GM19438 (cell line): Measurements from ENCODE around the gene TECPR2.

ENCODE experiments used
- ATAC-seq: cut with Tn5 transposase; IDR thresholded peaks from one replicate; pipeline ENCODE4 v1.9.1; 2021; ENCODE audit warnings: low read depth; ENCODE audit not compliant: unreplicated experiment

The TECPR2 gene

GRCh38 chr14:102505775-102506625 lies 143.3 kb downstream of the TECPR2 start:
- no peak for ATAC-seq

GRCh38 chr14:102506626-102506925 lies 143.8 kb downstream of the TECPR2 start:
- no peak for ATAC-seq

- ATAC-seq, result no peak
These were observed 144.5 kb downstream of the TECPR2 start for GRCh38 chr14:102507081-102507856.

- no peak for ATAC-seq
These were observed 145.1 kb downstream of the TECPR2 start for GRCh38 chr14:102507857-102508312.

GRCh38 chr14:102508410-102508773 lies 145.7 kb downstream of the TECPR2 start:
- ATAC-seq, result no peak

- ATAC-seq, result no peak
These were observed 146.3 kb downstream of the TECPR2 start for GRCh38 chr14:102508774-102509745.

GRCh38 chr14:102509746-102510615 lies 147.2 kb downstream of the TECPR2 start, which contains the start of gene ANKRD9:
Gene ANKRD9, minus strand, starts transcription at chr14:102509776. Its CDS starts 1,887 bp downstream, at chr14:102507889.
- peak; percentile 75 for ATAC-seq

GRCh38 chr14:102510616-102511520 lies 148.1 kb downstream of the TECPR2 start:
- ATAC-seq, result no peak

GRCh38 chr14:102511538-102511937 lies 148.8 kb downstream of the TECPR2 start:
- no peak for ATAC-seq

- no peak for ATAC-seq
These were observed 150.1 kb downstream of the TECPR2 start for GRCh38 chr14:102512793-102513300.

GRCh38 chr14:102513899-102514772 lies 151.4 kb downstream of the TECPR2 start:
- no peak for ATAC-seq

GRCh38 chr14:102514987-102515733 lies 152.4 kb downstream of the TECPR2 start:
- ATAC-seq, result no peak

- ATAC-seq, result peak; percentile 69
These were observed 154.0 kb downstream of the TECPR2 start for GRCh38 chr14:102516531-102517391.

GRCh38 chr14:102517392-102518062 lies 154.8 kb downstream of the TECPR2 start:
- peak; percentile 24 for ATAC-seq

- ATAC-seq, result no peak
These were observed 155.4 kb downstream of the TECPR2 start for GRCh38 chr14:102518063-102518648.
